ENCODE results near the gene CPT1B. TPM values are rescaled to one million over a fixed set of nuclear protein-coding genes. Genes with fewer than 3 reads are reported as not detected.

CPT1B gene
- total and polyA plus RNA-seq, 2 of the 8 experiments (the other 6 are each of a cell fraction or from before 2014, with no cell fraction given), result 34.2 to 36.2 TPM

GRCh38 chr22:50523458-50523805 lies 54.8 kb downstream of the CPT1B start:
- 0 out of 2 replicates have a peak overlapping the region, but pooled peaks have one; percentile 0 for H4K8ac ChIP-seq (ENCODE audit: extremely low read depth, insufficient read depth, low read length)
- no peak overlapping the region for H3K9ac ChIP-seq (replicated peaks in 1 of 4; ENCODE audit: extremely low read depth in 1 of 4, low read depth in 3 of 4, low read length in 3 of 4)
- POLR2A ChIA-PET (ENCODE audit: partially characterized antibody), result interaction anchor here (0.7 to 1.0 kb wide), 2 partner anchors 12 to 16 kb away, joined by 3 to 4 read pairs; partner anchors contain the start of genes LMF2 and NCAPH2
- TF ChIP-seq CHD2 (IDR thresholded peaks at IDR 0.05; ENCODE audit: low read length), result no peak
- no peak for TF ChIP-seq BACH1 (IDR thresholded peaks at IDR 0.05; ENCODE audit: low read length)
- TF ChIP-seq BCL11A (IDR thresholded peaks at IDR 0.05; ENCODE audit: low read depth in 2 of 2, low read length in 2 of 2), result no peak
- FAIRE-seq (no peak), DNase-seq (ENCODE audit: low read depth in 1 of 2, low spot score in 2 of 2) (no peak)
- peaks cover 3 to 18% (median 12%) of the 10 kb centered on the region in 4 experiments; a peak in 6 of 7 replicates for H3K27me3 ChIP-seq (replicated peaks in 1 of 4; ENCODE audit: control insufficient read depth in 3 of 4, extremely low read depth in 1 of 4, insufficient read depth in 3 of 4, low read length in 3 of 4)
- H3K4me1 ChIP-seq (replicated peaks in 1 of 4; ENCODE audit: control insufficient read depth in 3 of 4, insufficient read depth in 4 of 4, low read length in 3 of 4), result peaks cover 0 to 11% (median 6%) of the 10 kb centered on the region in 4 experiments; a peak in 5 of 7 replicates
- H3K9me3 ChIP-seq (ENCODE audit: insufficient read depth in 2 of 2, low read depth in 1 of 2, low read length in 1 of 2), result no peaks in the 10 kb centered on the region
- no peak overlapping the region for H4K91ac ChIP-seq (replicated peaks; ENCODE audit: insufficient read length, low read length)
- CTCF ChIA-PET (ENCODE audit: partially characterized antibody), result no interaction called here
- no peak overlapping the region for H2BK120ac ChIP-seq (replicated peaks; ENCODE audit: low read depth, low read length)
- H2BK20ac ChIP-seq (ENCODE audit: low read length), result no peak overlapping the region
- no peak overlapping the region for H3K4me2 ChIP-seq (ENCODE audit: insufficient read depth in 1 of 2, low read depth in 2 of 2, low read length in 2 of 2)
- no peak overlapping the region for H3K23ac ChIP-seq (ENCODE audit: insufficient read length)
- no peaks in the 10 kb centered on the region for H3K79me1 ChIP-seq (ENCODE audit: low read depth, low read length)
- no peak overlapping the region for H3K4me3 ChIP-seq (ENCODE audit: extremely low read depth in 1 of 4, insufficient read depth in 2 of 4, low read depth in 3 of 4, low read length in 4 of 4)
- no peak overlapping the region for H3K14ac ChIP-seq (ENCODE audit: insufficient read length)
- no peak overlapping the region for H2AK5ac ChIP-seq (ENCODE audit: low read depth, low read length)
- peaks cover 5 to 18% of the 10 kb centered on the region in 2 experiments for H4K20me1 ChIP-seq (replicated peaks in 1 of 2; ENCODE audit: control insufficient read depth in 1 of 2, insufficient read depth in 2 of 2, low read length in 2 of 2)
- WGBS, 2 experiments (ENCODE audit: extremely low coverage in 1 of 2, insufficient coverage in 1 of 2, insufficient read length in 1 of 2, insufficient replicate concordance in 2 of 2, low coverage in 1 of 2, low lambda C conversion rate in 2 of 2, missing lambda C conversion rate in 1 of 2), result 92% methylated on average over 16 of the region's 16 CpGs; no CpG with 5 or more reads in 1 of the 2 experiments
- no peak overlapping the region for H2AFZ ChIP-seq (ENCODE audit: low read length)
- no peak overlapping the region for H3K56ac ChIP-seq (replicated peaks; ENCODE audit: insufficient read length, low read depth, low read length)
- peaks cover 4 to 25% (median 16%) of the 10 kb centered on the region in 4 experiments; a peak in 7 of 8 replicates for H3K36me3 ChIP-seq (ENCODE audit: control insufficient read depth in 2 of 4, insufficient read depth in 4 of 4, low read length in 3 of 4)
- no peak overlapping the region for H3K18ac ChIP-seq (ENCODE audit: extremely low read depth, low read length)
- no peak overlapping the region for H3K27ac ChIP-seq (ENCODE audit: low read depth, low read length)
- H2BK15ac ChIP-seq (ENCODE audit: low read length), result no peak overlapping the region
- H3K23me2 ChIP-seq (ENCODE audit: low read depth, low read length), result peaks cover 17% of the 10 kb centered on the region; the same call in 1 of the 2 replicates
- no peak overlapping the region for H2BK5ac ChIP-seq (ENCODE audit: low read depth, low read length)
- no peak overlapping the region for H4K5ac ChIP-seq (ENCODE audit: insufficient read length, low read depth, low read length)
- no peaks in the 10 kb centered on the region for H3K79me2 ChIP-seq (ENCODE audit: control insufficient read depth in 1 of 2, insufficient read depth in 2 of 2, low read length in 2 of 2)
- no peak overlapping the region for H2BK12ac ChIP-seq (ENCODE audit: low read depth, low read length)
- no peak overlapping the region for H3K4ac ChIP-seq (replicated peaks; ENCODE audit: insufficient read length, low read depth, low read length)
